Measurements from ENCODE around the gene CDHR2.

The CDHR2 gene, protein sequence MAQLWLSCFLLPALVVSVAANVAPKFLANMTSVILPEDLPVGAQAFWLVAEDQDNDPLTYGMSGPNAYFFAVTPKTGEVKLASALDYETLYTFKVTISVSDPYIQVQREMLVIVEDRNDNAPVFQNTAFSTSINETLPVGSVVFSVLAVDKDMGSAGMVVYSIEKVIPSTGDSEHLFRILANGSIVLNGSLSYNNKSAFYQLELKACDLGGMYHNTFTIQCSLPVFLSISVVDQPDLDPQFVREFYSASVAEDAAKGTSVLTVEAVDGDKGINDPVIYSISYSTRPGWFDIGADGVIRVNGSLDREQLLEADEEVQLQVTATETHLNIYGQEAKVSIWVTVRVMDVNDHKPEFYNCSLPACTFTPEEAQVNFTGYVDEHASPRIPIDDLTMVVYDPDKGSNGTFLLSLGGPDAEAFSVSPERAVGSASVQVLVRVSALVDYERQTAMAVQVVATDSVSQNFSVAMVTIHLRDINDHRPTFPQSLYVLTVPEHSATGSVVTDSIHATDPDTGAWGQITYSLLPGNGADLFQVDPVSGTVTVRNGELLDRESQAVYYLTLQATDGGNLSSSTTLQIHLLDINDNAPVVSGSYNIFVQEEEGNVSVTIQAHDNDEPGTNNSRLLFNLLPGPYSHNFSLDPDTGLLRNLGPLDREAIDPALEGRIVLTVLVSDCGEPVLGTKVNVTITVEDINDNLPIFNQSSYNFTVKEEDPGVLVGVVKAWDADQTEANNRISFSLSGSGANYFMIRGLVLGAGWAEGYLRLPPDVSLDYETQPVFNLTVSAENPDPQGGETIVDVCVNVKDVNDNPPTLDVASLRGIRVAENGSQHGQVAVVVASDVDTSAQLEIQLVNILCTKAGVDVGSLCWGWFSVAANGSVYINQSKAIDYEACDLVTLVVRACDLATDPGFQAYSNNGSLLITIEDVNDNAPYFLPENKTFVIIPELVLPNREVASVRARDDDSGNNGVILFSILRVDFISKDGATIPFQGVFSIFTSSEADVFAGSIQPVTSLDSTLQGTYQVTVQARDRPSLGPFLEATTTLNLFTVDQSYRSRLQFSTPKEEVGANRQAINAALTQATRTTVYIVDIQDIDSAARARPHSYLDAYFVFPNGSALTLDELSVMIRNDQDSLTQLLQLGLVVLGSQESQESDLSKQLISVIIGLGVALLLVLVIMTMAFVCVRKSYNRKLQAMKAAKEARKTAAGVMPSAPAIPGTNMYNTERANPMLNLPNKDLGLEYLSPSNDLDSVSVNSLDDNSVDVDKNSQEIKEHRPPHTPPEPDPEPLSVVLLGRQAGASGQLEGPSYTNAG (N-terminal part only)

DNA sequence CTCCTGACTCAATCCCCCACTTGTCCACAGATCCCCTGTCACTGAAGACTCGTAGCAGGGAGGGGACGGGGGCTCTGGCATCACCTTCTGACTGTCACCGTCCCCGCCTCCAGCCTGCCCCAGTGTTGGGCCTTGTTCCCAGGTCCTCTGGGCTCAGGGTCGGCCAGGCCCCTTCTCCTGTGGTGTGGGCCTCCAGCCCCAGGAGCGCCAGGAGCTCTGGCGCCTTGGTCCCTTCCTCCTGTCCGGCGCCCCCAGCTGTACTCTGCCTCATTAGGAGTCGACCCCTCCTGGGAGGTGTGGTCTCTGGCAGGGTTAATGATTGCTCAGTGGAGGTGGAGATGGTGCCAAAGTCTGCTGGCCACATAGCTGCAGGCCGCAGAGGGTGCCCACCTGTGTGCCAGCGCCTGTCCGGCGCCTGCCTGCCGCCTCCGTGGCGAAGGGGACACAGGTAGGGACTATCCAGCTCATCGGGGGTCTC lies at the start of gene CDHR2:
CDHR2 (plus strand) TSS at position 376 of the 478 bp plus-strand sequence. CDS start 16,011 bp downstream, outside the sequence.
- no peak for DNase-seq (ENCODE audit: low spot score)

DNA sequence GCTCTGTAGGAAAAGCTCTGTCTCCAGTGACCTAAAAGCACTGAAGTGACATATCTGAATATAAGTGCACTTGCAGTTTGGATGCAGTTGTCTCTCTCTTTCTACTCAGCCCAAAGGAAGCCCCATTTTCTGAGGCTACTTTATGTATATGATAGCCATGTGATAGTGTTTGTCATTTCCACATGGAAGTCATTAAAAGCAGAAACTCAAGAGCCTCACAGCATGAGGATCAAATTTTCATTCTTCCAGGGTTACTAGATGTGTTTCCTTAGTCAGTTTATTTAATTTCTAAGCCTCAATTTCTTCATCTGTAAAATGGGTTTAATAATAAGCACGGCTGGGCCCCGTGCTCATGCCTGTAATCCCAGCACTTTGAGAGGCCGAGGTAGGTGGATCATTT lies 48.6 kb upstream of the CDHR2 start:
- DNase-seq (ENCODE audit: low spot score): no peak

DNA sequence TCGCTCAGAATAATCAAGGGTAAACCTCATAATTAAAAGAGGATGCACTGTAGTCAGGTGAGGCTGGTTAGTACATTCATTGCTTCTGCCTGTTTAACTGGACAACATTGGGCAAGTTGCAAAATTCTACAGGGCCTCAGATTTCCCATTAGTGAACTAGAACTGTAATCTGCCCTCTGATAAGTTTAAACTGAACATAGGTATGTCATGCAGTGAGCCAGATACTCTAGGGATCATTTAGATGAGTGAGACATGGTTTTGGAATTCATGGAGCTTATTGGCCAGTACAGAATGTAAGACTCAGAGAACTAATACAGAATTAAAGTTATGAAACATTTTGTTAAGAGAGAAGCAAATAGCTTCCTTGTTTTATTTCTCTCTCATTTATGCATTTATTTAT lies 47.8 kb upstream of the CDHR2 start:
- no peak for DNase-seq (ENCODE audit: low spot score)

DNA sequence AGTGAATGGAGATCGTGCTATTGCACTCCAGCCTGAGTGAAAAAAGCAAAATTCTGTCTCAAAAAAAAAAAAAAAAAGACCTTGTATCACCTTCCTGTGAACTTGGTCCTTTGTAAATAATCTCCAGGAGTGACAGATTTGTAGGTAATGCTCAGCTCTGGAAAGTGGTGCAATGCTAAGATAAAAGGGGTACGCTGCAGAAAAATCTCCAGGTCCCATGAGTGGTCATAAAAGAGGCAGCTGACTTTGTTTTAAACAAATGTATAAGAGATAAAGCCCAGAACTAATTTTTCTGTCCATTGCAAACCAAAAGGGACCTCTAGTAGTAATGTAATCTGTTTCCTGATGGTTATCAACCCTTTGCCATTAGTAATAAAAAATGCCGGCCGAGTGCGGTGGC lies 45.6 kb upstream of the CDHR2 start:
- no peak for DNase-seq (ENCODE audit: low spot score)

DNA sequence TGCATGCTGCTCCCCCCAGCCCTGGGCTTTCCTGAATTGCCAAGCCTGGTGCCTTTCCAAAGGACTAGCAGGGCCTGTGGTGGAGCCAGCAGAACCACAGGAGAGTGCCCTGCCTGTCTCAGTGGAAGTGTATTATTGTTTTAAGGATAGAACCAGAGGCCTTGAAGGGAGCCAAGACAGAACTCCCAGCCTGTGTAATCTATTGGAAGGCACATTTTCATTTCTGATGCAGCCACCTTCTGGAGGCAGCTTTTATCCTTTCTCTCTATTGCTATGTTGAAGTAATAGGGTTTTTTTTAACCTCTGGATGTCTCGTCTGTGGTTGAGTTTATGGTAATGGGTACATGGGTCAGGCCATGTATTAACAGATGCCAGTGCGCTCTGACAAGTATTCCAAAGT lies 41.2 kb upstream of the CDHR2 start:
- no peak for DNase-seq (ENCODE audit: low spot score)

DNA sequence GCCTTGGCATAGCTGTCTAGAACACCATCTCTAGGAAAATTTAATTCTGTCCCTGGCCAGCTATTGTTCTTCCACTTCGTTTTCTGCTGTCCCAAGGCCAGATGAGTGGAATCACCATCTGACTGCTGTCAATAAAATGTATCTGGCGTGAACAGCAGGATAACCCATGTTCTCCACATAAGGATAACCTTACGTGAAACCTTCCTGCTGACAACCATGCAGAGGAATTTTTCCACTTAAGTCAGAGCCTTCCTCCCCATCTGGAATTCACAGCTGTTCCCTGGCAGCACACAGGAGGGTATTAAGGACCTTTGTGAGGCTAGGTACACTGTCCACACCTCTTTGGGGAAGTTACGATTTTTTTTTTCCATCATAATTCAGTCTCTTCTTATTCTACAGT lies 40.5 kb upstream of the CDHR2 start:
- no peak for DNase-seq (ENCODE audit: low spot score)

DNA sequence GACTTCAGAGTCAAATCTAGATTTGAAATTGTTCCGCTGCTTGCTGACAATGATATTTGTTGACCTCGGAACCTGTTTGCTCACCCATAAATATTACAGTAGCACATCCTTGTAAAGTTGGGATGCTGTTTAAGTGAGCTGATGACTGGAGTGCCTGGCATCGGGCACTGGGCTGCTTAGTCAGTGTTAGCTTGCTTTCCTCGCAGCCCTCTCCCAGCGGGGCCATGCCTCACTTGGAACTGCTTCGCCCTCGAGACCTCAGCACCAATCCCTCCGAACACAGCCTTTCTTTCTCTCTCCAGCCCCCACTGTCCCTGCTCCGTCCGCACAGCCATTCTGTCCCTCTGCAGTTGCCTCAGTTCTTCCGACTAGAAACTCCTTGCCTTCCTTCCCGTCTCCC lies 35.4 kb upstream of the CDHR2 start:
- no peak for DNase-seq (ENCODE audit: low spot score)

DNA sequence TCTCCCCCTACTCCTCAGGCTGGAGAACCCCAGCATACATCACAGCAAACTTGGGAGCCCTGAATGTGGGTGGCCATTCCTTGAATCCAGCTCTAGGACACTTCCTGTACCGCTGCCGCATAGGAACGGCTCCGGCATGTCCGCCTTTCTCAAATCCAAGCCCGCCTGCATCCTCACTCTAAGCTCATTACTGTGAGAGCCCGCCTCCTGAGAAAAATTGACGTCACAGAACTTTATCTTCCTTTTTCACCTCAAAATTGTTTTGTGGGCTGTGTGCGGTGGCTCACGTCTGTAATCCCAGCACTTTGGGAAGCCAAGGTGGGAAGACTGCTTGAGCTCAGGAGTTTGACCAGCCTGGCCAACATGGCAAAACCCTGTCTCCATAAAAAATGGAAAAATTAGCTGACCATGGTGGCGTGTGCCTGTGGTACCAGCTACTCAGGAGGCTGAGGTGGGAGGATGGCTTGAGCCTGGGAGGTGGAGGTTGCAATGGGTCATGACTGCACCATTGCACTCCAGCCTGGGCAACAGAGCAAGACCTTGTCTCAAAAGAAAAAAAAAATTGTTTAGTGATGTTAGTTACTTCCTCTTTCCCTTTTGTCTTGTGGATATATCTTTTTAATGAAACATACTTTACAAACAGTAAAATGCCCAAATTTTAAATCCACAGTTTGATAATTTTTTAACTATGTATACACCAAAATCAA lies 34.7 kb upstream of the CDHR2 start:
- DNase-seq (ENCODE audit: low spot score): no peak

DNA sequence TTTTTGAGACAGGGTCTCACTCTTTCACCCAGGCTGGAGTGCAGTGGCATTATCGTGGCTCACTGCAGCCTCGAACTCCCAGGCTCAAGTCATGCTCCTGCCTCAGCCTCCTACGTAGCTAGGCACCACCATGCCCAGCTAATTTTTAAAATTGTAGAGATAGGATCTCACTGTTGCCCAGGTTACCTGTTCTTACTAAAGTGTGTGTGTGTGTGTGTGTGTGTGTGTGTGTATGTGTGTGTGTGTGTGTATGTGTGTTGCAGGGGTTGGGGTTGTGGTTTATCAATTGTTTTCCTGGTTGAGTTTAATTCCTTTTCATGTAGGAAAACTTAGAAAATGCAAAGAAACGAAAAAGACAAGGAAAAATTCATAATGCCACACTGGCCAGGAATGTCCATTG lies 33.7 kb upstream of the CDHR2 start:
- DNase-seq (ENCODE audit: low spot score): no peak

DNA sequence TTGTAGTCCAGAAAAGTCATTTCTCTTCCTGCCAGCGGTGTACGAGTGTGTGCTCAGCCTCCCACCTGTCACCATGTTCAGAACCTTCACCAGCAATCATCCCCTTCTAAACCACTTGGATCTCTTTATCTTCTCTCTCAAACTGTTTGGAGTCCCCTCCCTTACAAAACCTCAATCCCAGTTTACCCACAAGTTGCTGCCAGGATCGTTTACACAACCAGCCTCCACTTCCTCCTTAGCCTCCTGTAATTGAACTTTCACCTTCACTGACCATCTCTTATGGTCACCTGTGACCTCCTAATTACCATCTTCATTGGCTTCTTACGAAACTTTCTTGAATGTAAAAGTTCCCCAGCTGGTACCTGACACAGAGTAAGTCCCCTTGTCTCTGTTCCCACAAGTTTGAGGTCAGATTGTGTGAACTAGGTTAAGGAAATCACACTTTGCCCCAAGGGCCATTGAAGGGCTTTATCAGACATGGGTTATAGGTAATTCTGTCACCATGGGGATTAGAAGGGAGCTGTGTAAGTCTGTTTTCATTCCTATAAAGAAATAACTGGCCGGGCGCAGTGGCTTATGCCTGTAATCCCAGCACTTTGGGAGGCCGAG lies 32.0 kb upstream of the CDHR2 start:
- DNase-seq (ENCODE audit: low spot score): no peak

DNA sequence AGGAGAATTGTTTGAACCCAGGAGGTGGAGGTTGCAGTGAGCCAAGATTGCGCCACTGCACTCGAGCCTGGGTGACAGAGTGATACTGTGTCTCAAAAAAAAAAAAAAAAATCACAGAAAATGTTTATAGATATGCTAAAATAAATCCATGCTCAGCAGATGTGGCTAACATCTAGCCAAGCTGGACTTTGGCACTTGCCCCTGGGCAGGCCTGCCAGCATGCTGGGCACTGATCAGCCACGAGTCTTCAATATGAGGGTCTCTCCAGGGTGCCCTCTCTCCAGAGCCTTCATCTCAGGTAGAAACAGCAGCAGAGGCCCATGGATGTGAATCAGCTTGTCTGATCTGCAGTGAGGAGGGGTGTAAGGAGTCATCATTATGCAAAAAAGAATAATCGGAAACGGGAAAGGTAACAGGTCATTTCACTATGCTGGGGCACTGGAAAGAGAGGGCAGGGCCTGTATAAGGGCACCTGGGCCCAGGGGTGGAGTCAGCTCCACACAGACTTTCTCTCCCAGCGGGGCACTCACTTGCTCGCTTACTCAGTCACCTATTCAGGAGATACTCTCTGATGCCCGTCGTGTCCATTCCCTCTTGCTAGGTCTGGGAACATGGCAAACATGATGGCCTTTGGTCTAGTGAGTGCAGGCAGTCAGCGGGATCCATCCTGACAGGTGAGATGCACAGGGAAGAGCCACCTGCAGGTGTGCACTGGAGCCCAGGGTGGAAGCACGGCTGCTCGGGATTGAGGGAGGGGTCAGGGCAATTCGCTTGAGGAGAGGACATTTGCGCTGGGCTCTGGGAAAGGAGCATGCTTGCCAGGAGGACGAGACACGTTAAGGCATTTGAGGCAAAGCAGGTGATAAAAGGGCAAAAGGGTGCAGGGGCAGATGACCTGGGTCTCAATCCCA lies 29.1 kb upstream of the CDHR2 start:
- DNase-seq (ENCODE audit: low spot score): no peak

DNA sequence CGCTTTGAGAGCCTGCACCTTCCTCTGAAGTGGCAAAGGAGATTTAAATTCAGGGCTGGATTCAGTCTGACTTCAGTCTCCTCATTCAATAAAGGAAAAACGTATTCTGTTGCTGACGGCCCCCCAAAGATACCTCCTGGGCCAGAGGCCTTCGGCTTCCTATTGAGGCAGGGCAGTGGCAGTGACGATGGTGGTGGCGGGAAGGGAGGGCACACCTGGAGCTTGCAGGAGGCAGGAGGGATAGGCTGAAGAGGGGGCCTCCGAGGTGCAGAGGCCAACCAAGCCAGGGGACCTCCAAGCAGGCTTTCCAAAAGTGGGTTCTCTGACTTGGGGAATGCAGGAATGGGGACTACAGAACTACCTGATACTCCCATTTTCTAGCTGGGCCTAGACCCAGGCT lies 27.9 kb upstream of the CDHR2 start:
- no peak for DNase-seq (ENCODE audit: low spot score)

DNA sequence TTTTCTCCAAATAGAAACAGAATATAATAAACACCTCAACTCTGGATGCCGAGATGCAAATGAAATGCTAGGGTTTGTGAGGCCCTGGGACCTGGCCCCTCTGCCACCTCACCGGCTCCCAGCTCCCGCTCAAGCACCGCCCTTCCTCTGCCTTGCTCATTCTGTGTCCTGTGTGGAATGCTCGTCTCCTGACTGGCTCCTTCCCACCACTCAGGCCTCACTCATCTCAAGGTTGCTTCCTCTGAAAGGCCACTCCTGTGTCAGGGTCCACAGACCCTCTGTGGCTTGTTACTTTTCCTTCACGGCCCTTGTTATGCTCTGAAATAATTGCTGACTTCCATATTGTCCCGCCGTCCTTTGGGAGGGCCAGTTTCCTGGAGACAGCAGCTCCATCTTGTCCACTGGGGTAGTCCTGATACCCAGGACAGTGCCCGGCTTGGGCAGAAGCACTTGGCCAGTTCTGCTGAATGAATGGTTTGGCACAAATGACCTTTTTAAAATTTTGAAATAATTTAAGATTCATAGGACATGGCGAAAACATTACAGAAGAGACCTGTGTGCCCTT lies 27.4 kb upstream of the CDHR2 start:
- DNase-seq (ENCODE audit: low spot score): no peak

DNA sequence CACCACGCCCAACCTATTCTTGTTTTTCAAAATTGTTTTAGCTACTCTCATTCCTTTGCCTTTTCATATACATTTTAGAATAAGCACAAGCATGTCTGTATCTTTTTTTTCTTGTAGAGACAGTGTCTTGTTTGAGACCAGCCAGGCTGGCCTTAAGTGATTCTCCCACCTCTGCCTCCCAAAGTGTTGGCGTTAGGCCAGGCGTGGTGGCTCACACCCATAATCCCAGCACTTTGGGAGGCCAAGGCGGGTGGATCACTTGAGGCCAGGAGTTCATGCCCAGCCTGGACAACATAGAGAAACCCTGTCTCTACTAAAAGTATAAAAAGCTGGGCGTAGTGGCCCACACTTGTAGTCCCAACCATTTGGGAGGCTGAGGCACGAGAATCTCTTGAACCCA lies 25.0 kb upstream of the CDHR2 start:
- DNase-seq (ENCODE audit: low spot score): no peak

DNA sequence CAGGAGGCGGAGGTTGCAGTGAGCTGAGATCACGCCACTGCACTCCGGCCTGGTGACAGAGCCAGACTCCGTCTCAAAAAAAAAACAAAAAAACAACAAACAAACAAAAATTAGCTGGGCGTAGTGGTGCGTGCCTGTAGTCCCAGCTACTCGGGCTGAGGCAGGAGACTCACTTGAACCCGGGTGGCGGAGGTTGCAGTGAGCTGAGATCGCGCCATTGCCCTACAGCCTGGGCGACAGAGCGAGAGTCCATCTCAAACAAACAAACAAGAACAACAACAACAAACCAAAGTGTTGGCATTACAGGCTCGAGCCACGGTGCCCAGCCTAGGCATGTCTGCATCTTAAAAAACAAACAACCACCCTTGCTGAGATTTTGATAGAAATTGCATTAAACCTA lies 24.2 kb upstream of the CDHR2 start:
- DNase-seq (ENCODE audit: low spot score): no peak

DNA sequence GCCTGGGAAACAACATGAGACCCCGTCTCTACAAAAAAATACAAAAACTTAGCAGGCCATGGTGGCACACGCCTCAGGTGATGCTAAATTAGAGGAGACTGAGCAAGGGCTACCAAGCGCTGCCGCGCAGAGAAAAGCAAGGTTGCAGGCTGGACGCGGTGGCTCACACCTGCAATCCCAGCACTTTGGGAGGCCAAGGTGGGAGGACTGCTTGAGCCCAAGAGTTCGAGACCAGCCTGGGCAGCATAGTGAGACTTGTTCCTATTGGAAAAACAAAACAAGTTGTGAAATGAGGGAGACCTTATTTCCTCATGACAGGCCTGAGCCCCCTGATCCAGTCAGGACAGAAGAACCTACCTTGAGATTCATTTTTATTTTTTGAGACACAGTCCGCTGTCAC lies 23.5 kb upstream of the CDHR2 start:
- DNase-seq (ENCODE audit: low spot score): no peak

DNA sequence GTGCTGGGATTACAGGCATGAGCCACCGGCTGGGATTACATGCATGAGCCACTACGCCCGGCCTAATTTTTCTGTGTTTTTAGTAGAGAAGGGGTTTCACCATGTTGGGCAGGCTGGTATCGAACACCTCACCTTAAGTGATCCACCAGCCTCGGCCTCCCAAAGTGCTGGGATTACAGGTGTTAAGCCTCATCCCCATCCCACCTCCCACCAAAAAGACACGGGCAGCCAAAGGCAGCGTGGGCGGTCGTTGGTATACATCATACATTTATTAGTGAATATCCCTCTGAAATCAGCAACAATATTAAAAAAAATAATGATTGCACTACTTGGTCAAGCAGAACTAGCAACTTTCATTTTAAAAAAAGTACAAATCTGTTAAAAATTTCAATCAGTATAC lies 22.7 kb upstream of the CDHR2 start:
- no peak for DNase-seq (ENCODE audit: low spot score)

DNA sequence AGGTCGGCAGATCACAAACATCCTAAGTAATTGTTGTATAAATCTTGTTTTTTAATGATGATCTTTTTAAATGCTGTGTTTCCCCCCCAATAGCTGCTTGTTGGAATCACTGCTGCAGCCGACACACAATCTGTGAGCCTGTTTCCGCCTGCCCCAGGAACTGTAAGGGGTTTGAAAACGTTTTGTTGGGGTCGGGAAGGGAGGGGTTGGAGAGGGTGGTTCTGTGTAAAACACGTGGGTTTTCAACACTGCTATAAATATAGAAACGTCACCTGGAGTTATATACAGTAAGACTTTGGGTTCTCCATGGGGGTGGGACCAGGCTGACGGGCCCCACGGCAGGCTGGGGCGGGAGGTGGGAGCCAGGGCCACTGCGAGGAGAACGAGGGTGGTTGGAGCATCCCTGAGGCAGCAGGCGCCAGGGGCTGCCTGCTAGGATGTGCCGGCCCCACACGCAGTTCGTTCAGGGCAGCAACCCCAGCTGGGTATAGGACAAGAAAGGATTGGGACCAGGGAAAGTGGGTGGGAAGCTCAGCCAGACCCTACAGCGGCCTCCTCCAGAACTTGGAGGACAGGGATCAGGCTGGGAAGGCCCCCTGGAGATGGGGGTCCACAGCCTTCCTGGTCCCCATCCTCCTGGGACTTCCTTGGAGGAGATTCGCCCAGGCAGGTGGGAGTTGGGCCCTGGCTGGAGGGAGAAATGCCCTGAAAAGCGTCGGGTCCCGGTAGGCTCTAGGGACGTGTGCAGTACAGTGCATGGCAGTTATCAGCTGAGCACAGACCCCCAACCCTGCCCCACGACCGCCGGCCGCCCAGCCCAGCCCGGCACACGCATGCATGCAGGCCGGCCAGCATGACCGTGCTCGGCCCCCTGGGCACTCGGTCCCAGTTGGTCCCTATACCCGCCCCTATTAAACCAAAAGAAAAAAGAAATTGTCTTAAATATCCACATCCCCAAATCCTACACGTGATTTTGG lies 21.6 kb upstream of the CDHR2 start:
- no peak for DNase-seq (ENCODE audit: low spot score)

DNA sequence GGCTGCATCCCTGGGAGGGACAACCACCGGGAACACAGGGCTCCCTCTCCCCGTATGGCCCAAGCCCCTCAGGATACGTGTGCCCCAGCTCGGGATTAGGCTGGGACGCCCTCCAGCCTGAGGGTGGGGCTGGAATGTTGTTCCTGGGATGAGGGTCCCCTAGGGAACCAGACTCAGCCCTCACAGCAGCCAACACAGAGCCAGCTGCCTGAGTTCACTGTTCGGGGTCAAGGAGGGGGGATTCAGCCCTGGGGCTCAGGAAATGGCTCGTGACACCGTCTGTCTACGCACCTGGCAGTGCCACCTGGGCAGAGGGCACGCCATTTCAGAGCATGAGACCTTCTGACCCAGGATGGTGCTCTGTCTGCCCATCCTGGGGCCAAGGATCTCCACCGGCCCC lies 20.8 kb upstream of the CDHR2 start:
- DNase-seq (ENCODE audit: low spot score): no peak
